ENCODE measurements around the gene AURKAIP1.

DNA sequence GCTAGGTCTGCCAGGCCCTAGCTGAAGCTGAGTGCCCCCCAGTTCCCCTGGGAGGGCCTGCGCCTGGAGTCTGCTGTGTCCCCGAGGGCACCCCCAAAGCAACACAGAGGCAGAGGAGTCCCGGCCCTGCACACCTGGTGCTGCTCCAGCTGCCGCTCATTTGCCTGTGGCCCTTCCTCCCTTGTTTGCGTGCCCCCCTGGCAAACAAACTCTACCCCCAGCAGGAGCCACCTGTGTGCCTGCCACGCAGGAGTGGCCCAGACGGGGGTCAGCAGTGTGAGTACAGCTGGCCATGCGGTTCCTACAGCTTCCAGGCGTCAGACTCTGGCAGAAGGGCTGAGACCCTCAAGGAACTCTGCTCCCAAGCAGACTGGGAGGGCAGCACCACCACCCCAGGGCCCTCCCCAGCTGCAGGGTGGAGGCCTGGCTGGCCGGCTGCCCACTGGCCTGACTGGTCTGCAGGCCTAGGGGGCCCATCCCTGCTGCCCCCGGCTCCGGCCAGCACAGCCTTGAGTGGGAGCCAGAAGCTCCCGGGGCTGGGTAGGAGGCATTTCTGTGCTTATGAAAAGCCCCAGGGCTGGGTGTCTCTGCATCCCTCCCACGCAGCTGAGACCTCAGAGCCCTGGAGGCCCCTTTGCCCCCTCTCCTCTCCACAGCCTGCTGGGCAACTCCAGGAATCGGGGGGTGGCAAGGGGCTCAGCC is 44.5 kb downstream of the AURKAIP1 start:
- TF ChIP-seq POLR2A (IDR thresholded peaks at IDR 0.05) (no peak), CTCF (IDR thresholded peaks at IDR 0.05) (no peak), POLR2AphosphoS5 (IDR thresholded peaks at IDR 0.05) (no peak), EP300 (IDR thresholded peaks at IDR 0.05) (no peak)

Data from suprapubic skin (tissue), 4 donors.